HCT116 (cell line): ENCODE measurements around the gene KIF21B. TPM values are rescaled to one million over a fixed set of nuclear protein-coding genes. Genes with fewer than 3 reads are reported as not detected.

ENCODE experiments used
- ATAC-seq: fragments of 200-7000 bp; cut with Tn5 transposase; 2 replicates; pipeline ENCODE4 v1.9.1; 2020; ENCODE audit warnings: mild to moderate bottlenecking, moderate library complexity
- BruUV-seq: library from RNA; stranded (reverse); fragments of 400-500 nt; replicated peaks from 2 replicates; lab custom pipeline; 2021; lab: Mats Ljungman, UMichigan
- CTCF ChIA-PET: fragments of 300-600 bp; sonication (Branson Sonifier 250); formaldehyde crosslinking; loops from one replicate; lab custom pipeline; 2021; ENCODE audit warnings: antibody characterized with exemption; lab: Charles Lee
- POLR2A ChIA-PET: fragments of 300-600, 350-600 bp; sonication (Branson Sonifier 250); formaldehyde crosslinking; loops from one replicate; lab custom pipeline; 2021; ENCODE audit warnings: antibody characterized with exemption; lab: Charles Lee
- RAD21 ChIA-PET, 2 experiments: fragments of 300-600 bp; sonication (Branson Sonifier 250); formaldehyde crosslinking; loops; one replicate each; lab custom pipeline; 2023; ENCODE audit warnings: low total read pairs in 2 of 2; ENCODE audit not compliant: uncharacterized antibody in 2 of 2, unreplicated experiment in 2 of 2, low non-redundant PET in 1 of 2; lab: Charles Lee
- DNase-seq: peaks from one replicate; pipeline ENCODE4 v3.0.0-alpha.2; 2010; ENCODE audit warnings: low read depth, low spot score
- H2AFZ ChIP-seq: fragments of 200-600 bp; shearing (Covaris generic), sonication (generic); 2 replicates; pipeline ENCODE4 v1.6.1; 2017; ENCODE audit warnings: low read depth, mixed run types, mixed read lengths, antibody characterized with exemption, low read length; ENCODE audit not compliant: poor library complexity, severe bottlenecking
- H3K27ac ChIP-seq: 2 replicates; pipeline ENCODE4 v1.5.1; 2012; ENCODE audit warnings: low read depth, low read length
- H3K27me3 ChIP-seq: fragments of 200-600 bp; sonication (generic); 2 replicates; pipeline ENCODE4 v1.6.1; 2016; ENCODE audit warnings: mixed run types, low read length, mixed read lengths; ENCODE audit not compliant: insufficient read depth
- H3K36me3 ChIP-seq, 2 experiments: fragments of 200-500 bp in 1 of 2; fragments of 200-600 bp in 1 of 2; sonication (Bioruptor generic) in 1 of 2; sonication (generic) in 1 of 2; 2 replicates each; pipeline versions ENCODE4 v1.5.1 to v1.6.1; 2014 to 2016; ENCODE audit warnings: low read length in 2 of 2, inconsistent platforms in 1 of 2, mixed read lengths in 1 of 2, mixed run types in 1 of 2; ENCODE audit not compliant: insufficient read depth in 2 of 2, control insufficient read depth in 1 of 2
- H3K4me1 ChIP-seq, 2 experiments: fragments of 200-600 bp in 1 of 2; sonication (generic) in 1 of 2; 2 replicates each; pipeline versions ENCODE4 v1.5.1 to v1.6.1; 2012 to 2017; ENCODE audit warnings: low read length in 2 of 2, inconsistent platforms in 1 of 2, mild to moderate bottlenecking in 1 of 2, mixed read lengths in 1 of 2, mixed run types in 1 of 2, moderate library complexity in 1 of 2; ENCODE audit not compliant: insufficient read depth in 2 of 2, control insufficient read depth in 1 of 2
- H3K4me2 ChIP-seq: fragments of 200-600 bp; sonication (generic); 2 replicates; pipeline ENCODE4 v1.6.1; 2017; ENCODE audit warnings: mixed run types, low read length, mixed read lengths
- H3K4me3 ChIP-seq, 2 experiments: fragments of 200-600 bp in 1 of 2; sonication (generic) in 1 of 2; replicated peaks in 1 of 2; 2 replicates each; pipeline ENCODE4 v1.5.1; 2011 to 2016; ENCODE audit warnings: low read length in 2 of 2, control low read depth in 1 of 2, low read depth in 1 of 2, mild to moderate bottlenecking in 1 of 2, mixed read lengths in 1 of 2, mixed run types in 1 of 2
- H3K79me2 ChIP-seq: fragments of 200-600 bp; sonication (generic); 2 replicates; pipeline ENCODE4 v1.6.1; 2017; ENCODE audit warnings: mild to moderate bottlenecking, mixed run types, low read length, moderate library complexity, mixed read lengths; ENCODE audit not compliant: insufficient read depth
- H3K9ac ChIP-seq: fragments of 200-600 bp; sonication (generic); 2 replicates; pipeline ENCODE4 v1.6.1; 2016; ENCODE audit warnings: low read length, mixed read lengths
- H3K9me2 ChIP-seq: fragments of 200-600 bp; sonication (generic), shearing (Covaris generic); 2 replicates; pipeline ENCODE4 v1.6.1; 2017; ENCODE audit warnings: mixed run types, mild to moderate bottlenecking, moderate library complexity; ENCODE audit not compliant: insufficient read depth
- H3K9me3 ChIP-seq, 2 experiments: fragments of 200-500 bp in 1 of 2; fragments of 200-600 bp in 1 of 2; sonication (Bioruptor generic) in 1 of 2; sonication (generic) in 1 of 2; 2 replicates each; pipeline ENCODE4 v1.6.1; 2014 to 2017; ENCODE audit warnings: low read length in 2 of 2, mixed read lengths in 2 of 2, inconsistent platforms in 1 of 2, low read depth in 1 of 2, mild to moderate bottlenecking in 1 of 2, mixed run types in 1 of 2, moderate library complexity in 1 of 2; ENCODE audit not compliant: control insufficient read depth in 1 of 2, insufficient read depth in 1 of 2
- H4K20me1 ChIP-seq: fragments of 200-600 bp; sonication (generic), shearing (Covaris generic); 2 replicates; pipeline ENCODE4 v1.6.1; 2017; ENCODE audit warnings: mixed run types, mild to moderate bottlenecking, moderate library complexity; ENCODE audit not compliant: insufficient read depth
- EGR1 ChIP-seq: IDR thresholded peaks from 2 replicates; pipeline ENCODE4 v1.6.1; 2012; ENCODE audit warnings: low read depth
- EZH2 ChIP-seq: fragments of 200-600 bp; sonication (generic); IDR thresholded peaks from 2 replicates; pipeline ENCODE4 v1.6.1; 2017; ENCODE audit warnings: antibody characterized with exemption, mixed run types
- intact Hi-C: fragments of 100-400 bp; cut with micrococcal nuclease; formaldehyde crosslinking; loops from 2 replicates; pipeline ENCODE4 v1.10.0; 2022
- total RNA-seq: library from RNA; stranded (reverse); gene quantifications from one replicate; pipeline ENCODE4 v1.2.1, GENCODE V29; 2021; ENCODE audit not compliant: unreplicated experiment

KIF21B gene
- total RNA-seq, 1 experiment from 2014 or later = 6.1 TPM

DNA sequence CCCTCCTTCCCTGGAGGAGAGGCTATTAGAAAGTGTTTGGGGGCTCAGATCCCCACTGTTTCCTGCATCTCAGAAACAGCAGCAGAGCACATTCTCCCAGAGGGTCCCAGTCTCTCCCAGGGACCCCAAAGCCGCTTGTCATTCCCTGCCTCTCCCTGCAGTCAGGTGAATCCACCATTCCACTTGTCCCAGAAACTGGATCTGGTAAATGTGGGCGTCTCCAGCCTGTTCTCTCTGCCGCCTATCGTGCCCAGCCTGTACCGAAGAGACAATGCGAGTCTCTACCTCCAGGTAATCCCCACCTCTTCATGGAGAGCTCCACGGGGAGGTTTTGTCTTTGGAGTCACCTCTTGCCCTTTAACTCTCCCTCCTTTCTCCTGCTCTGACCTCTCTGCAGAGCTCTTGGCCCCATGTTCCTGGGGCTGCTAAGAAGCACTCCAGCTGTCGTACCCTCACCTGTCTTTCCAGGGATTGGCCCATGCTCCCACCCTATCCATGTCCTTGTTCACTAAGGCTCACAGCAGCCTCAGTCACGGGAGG lies 101.9 kb downstream of the KIF21B start:
- DNase-seq = no peak
- CTCF ChIA-PET = no interaction called here
- Histone ChIP-seq H3K27me3 (no peaks in the 10 kb centered on the region), H3K9ac (no peak overlapping the region), H3K9me3 (no peaks in the 10 kb centered on the region), H3K79me2 (no peaks in the 10 kb centered on the region), H3K4me1 (no peaks in the 10 kb centered on the region), H3K36me3 (no peaks in the 10 kb centered on the region), H3K27ac (no peak overlapping the region), H2AFZ (no peak overlapping the region), H3K9me2 (no peaks in the 10 kb centered on the region), H3K4me2 (no peak overlapping the region), H3K4me3 (no peak overlapping the region), H4K20me1 (no peaks in the 10 kb centered on the region)
- ATAC-seq = no peak
- intact Hi-C loops = no loop called here
- TF ChIP-seq EGR1 = no peak
- no peak for TF ChIP-seq EZH2
- RAD21 ChIA-PET = no interaction called here
- BruUV-seq = no TSS peak
- POLR2A ChIA-PET = no interaction called here

Other genes starting within 250 kb of the KIF21B start
- gene GPR25, start 150.7 kb downstream of the KIF21B start, total RNA-seq = not detected
- gene INAVA, start 128.8 kb downstream of the KIF21B start, total RNA-seq = 18.8 TPM
- gene CACNA1S, start 88.7 kb upstream of the KIF21B start, total RNA-seq = not detected
- 0.15 TPM for gene ASCL5, start 103.5 kb upstream of the KIF21B start, total RNA-seq
- 66.3 TPM for gene TMEM9, start 130.8 kb upstream of the KIF21B start, total RNA-seq
- gene IGFN1, start 167.1 kb upstream of the KIF21B start, total RNA-seq = not detected